HL-60/S4 treated with retinoic acid at 250 ng/mL for 4 days and 3 days (cell line): ENCODE results near the gene PTPRT.

Source experiments
- in situ Hi-C: fragments of 300-500 bp; cut with MboI; formaldehyde crosslinking; loops from 2 replicates; pipeline ENCODE4 v1.7.0; 2022; ENCODE audit warnings: low sequenced_read_pairs

PTPRT gene

GRCh38 chr20:42496595-42496994 lies 693.1 kb downstream of the PTPRT start:
- in situ Hi-C loops: no loop called here

- in situ Hi-C loops: no loop called here
Measured at GRCh38 chr20:42494290-42494689, 695.4 kb downstream of the PTPRT start.

DNA sequence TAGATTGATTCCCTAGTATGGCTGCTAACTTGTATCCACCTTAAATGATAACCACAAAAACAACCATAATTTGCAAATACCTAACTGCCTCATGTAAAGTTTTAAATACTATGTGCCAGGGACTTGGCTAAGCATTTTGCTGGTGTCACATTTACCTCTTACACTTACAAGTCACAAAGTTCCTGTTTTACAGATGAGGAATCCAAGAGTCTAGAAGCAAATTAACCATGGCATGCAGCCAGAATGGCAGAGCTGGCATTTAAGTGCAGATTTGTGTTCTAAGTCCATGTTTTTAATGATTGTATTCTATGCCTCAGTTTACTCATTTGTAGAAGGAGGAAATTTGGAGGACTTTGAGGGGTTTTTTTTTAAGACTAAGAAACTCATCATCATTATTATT lies 696.7 kb downstream of the PTPRT start:
- in situ Hi-C loops: no loop called here

- in situ Hi-C loops: no loop called here
Measured at GRCh38 chr20:42492290-42492689, 697.4 kb downstream of the PTPRT start.

- in situ Hi-C loops: no loop called here
Measured at GRCh38 chr20:42485556-42485955, 704.1 kb downstream of the PTPRT start.

DNA sequence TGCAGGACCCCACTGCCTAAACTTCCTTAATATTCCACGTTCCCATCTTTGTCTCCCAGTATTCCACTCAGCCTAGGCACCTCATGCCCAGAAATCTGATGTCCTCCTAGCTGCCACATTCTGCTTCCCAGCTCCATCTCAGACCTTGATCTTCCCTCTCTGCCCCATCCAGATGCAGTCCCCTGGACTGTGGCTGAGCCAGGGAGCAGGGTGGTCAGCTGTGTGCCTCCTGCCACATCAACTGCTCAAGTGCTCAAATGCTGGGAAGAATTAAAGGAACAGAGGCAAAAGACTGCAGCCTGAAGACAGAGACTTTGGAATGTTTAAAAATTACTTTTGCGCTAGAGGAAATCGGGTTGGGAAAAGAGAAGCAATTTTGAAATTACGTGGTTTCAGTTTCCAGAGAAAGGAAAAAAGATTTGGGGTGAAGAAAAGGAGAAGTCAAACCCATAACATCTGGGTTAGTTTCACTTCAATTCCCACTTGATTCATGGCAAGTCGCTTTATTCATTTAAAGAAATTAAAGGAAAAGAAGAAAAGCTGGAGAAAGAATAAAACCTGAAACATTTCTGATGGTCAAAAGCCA lies 704.8 kb downstream of the PTPRT start:
- in situ Hi-C loops: no loop called here

DNA sequence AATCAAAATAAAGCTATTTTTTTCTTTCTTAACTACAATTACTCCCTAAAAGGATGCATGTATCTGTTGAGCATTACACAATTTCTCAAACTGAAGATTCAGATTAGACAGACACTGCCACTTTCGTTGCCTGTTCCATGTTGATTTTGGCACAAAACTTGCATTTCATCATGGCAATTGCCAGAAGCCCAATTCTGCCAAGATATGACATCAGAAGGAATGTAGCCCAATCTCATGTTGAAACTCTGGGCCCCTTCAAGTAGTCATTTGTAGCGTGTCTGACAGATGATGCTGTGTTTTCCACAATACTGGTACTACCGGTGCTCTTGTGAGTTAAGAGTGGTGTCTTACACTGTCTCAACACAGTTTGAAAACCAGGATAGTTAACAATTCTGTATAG lies 705.4 kb downstream of the PTPRT start:
- in situ Hi-C loops: no loop called here

DNA sequence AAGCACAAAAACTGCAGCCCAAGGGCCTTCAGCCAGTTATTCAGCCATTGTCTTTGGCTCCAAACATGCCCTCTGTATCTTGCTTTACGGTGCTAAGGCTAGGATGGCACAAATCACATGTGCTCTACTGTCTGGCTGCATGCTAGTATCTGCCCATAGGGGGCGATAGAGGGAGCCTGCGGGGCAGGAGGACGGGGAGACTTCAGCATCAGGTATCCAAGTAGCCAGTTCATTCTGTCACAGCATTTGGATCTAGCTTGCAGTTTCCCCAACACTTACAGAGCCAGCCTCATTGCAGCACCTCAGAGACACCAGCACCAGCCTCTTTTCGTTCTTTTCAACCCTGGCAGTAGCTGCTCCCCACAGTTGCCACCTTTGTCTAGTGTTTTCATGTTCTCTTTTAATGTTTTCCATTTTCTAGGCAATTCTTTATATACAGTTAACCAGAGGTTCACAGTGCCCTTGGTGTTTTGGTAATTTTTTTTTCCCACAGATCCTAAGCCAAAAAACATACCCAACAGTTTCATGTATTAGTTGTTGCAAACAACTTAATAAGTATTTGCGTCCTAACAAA lies 705.9 kb downstream of the PTPRT start:
- in situ Hi-C loops: no loop called here

- in situ Hi-C loops: no loop called here
Measured at GRCh38 chr20:42482808-42483207, 706.9 kb downstream of the PTPRT start.

GRCh38 chr20:42475773-42476172 lies 713.9 kb downstream of the PTPRT start:
- in situ Hi-C loops: no loop called here

GRCh38 chr20:42474646-42475045 lies 715.1 kb downstream of the PTPRT start:
- in situ Hi-C loops: no loop called here

DNA sequence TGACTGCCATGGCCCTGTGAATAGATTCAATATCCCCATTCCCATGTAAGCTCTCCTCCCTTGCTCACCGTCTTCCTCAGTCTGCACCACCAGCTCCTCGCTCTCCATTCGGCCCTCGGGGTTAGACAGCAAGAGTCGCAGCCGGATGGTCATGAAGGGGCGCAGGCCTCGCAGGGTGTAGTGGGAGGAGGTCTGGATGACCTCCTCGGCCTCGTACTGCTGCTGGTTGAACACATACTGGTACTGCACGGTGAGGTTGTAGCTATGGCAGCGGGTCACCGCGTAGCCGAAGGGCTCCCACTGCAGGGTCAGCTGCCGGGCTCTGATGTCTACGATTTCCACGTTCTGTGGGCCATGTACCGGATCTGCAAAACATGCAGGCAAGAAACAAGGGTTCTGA lies 717.5 kb downstream of the PTPRT start:
- in situ Hi-C loops: no loop called here

- in situ Hi-C loops: no loop called here
Measured at GRCh38 chr20:42461965-42462593, 727.6 kb downstream of the PTPRT start.

GRCh38 chr20:42461291-42461690 lies 728.4 kb downstream of the PTPRT start:
- in situ Hi-C loops: no loop called here

DNA sequence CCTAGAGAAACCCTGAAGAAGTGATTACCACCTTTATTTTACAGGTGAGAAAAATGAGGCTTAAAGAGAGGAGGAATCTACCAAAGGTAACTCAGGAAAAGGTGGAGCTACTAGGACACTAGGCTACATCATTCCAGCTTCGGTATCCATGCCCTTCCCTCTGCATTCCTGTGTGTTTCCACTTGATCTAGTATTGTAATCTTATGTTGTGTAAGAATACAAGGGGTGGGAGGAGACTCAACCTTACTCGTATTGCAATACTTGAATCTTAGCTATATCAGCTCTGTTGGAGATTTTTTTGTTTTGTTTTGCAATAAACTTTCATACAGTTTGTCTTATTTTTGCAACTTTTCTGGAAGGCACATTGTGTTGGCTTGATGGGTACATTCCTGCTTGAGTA lies 742.4 kb downstream of the PTPRT start:
- in situ Hi-C loops: no loop called here

GRCh38 chr20:42444799-42445198 lies 744.9 kb downstream of the PTPRT start:
- in situ Hi-C loops: no loop called here

DNA sequence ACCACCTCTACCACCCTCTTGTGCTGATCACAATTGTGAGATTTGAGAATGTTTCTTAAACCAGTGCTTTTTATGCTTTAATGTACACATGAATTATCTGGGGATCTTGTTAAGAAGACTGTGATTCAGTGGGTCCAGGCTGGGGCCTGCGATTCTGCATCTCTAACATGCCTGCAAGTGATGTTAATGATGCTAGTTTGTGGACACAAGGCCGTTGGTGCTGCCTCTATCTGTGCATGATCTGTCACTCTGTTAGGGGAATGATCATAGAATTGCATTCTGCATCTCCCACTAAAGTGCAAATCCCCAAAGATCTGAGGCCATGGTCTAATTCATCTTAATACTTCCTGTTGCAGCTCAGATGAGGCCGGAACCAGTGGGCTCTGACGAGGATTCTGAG lies 746.5 kb downstream of the PTPRT start:
- in situ Hi-C loops: no loop called here

GRCh38 chr20:42442716-42443115 lies 747.0 kb downstream of the PTPRT start:
- in situ Hi-C loops: no loop called here

GRCh38 chr20:42441864-42442331 lies 747.8 kb downstream of the PTPRT start:
- in situ Hi-C loops: no loop called here

DNA sequence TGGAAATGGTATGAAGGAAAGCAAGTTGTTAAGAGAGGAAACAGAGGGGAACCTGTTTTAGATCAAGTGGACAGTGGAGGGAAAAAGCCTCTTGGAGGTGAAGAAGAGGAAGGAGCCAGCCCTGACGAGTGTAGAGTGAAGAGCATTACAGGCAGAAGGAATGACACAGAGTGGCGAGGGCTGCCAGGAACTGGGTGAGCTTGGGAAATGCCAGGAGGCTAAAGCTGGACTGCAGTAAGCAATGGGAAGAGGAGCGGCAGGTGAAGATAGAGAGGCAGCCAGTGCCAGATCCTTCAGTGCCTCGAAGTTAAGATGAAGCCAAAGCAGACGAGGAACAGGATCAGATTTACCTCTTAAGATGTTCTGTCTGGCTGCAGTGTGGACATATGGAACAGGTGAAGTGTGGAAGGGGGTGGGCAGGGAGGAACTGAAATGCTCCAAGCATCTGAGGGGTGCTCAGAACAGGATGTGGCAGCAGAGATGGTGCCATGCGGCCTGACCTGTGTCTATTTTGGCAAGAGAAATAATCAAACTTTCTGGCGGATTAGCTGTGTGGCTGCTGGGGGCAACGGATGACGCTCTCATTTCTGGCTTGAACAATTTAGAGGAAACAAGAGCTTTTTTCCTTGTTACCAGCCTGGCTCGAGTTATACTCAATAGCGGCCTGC lies 748.4 kb downstream of the PTPRT start:
- in situ Hi-C loops: no loop called here

- in situ Hi-C loops: no loop called here
Measured at GRCh38 chr20:42435230-42435629, 754.5 kb downstream of the PTPRT start.
